ES-I3 (cell line): Measurements from ENCODE around the gene WNT8A.

Experiments used
- H3K36me3 ChIP-seq: 2 replicates; pipeline ENCODE4 v1.6.1; 2013; ENCODE audit warnings: mild to moderate bottlenecking, low read length, control low read depth, moderate library complexity; ENCODE audit not compliant: insufficient read depth
- H3K4me1 ChIP-seq: 2 replicates; pipeline ENCODE4 v1.6.1; 2013; ENCODE audit warnings: mild to moderate bottlenecking, control low read depth, low read length; ENCODE audit not compliant: insufficient read depth
- H3K9ac ChIP-seq: 2 replicates; pipeline ENCODE4 v1.6.1; 2013; ENCODE audit warnings: low read depth, mild to moderate bottlenecking, low read length, moderate library complexity
- H3K9me3 ChIP-seq: 2 replicates; pipeline ENCODE4 v1.6.1; 2013; ENCODE audit warnings: mild to moderate bottlenecking, low read length, moderate library complexity; ENCODE audit not compliant: control insufficient read depth, insufficient read depth

Gene WNT8A

DNA sequence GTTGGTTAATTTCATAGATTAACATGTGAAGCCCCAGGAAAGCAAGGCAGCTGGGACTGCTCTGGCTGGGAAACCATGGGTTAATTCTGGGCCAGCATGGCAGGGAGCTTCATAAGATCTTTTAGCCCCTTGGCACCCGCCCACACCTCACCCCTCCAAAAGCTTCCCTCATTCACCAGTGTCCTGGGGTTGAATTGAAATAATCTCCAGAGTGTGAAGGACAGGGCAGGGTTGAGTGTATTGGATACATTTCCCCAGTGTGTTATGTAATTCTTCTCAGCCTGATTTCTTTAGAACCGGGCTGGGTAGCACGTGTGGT is 19.4 kb downstream of the WNT8A start:
- no peaks in the 10 kb centered on the region for H3K9me3 ChIP-seq
- no peak overlapping the region for H3K9ac ChIP-seq
- H3K4me1 ChIP-seq, result peaks cover 7% of the 10 kb centered on the region
- H3K36me3 ChIP-seq, result no peaks in the 10 kb centered on the region

DNA sequence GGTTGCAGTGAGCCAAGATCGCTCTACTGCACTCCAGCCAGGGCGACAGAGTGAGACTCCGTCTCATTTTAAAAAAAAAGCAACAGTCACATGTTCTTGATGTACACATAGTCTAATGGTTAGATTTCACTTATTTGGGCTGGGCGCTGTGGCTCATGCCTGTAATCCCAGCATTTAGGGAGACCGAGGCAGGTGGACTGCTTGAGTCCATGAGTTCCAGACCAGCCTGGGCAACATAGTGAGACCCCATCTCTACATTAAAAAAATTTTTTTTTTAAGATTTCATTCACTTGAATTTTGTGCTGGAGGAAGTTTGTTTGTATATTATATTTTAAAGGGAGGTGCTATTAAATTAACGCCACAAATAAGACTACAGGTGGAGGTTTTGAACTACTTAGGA is 21.9 kb downstream of the WNT8A start:
- Histone ChIP-seq H3K9ac (no peak overlapping the region), H3K9me3 (no peaks in the 10 kb centered on the region), H3K4me1 (peaks cover 15% of the 10 kb centered on the region), H3K36me3 (no peaks in the 10 kb centered on the region)

DNA sequence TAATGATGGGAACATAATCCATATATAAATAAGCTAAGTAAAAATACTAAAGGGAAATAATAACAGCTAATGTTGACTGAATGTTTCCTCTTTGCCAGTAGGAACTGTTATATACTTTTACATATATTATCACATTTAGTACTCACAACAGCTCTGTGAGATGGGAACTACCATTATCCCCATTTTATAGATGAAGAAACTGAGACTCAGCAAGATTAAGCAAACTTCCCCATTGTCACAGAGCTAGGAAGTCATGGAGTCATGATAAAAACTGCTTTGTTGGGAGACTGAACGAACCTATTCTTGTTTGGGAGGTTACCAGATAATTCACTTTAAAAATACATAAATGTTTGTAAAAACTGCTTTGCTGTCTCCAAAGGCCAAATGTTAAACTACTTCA is 23.4 kb downstream of the WNT8A start:
- no peaks in the 10 kb centered on the region for H3K9me3 ChIP-seq
- no peak overlapping the region for H3K9ac ChIP-seq
- H3K4me1 ChIP-seq, result peaks cover 18% of the 10 kb centered on the region
- no peaks in the 10 kb centered on the region for H3K36me3 ChIP-seq

DNA sequence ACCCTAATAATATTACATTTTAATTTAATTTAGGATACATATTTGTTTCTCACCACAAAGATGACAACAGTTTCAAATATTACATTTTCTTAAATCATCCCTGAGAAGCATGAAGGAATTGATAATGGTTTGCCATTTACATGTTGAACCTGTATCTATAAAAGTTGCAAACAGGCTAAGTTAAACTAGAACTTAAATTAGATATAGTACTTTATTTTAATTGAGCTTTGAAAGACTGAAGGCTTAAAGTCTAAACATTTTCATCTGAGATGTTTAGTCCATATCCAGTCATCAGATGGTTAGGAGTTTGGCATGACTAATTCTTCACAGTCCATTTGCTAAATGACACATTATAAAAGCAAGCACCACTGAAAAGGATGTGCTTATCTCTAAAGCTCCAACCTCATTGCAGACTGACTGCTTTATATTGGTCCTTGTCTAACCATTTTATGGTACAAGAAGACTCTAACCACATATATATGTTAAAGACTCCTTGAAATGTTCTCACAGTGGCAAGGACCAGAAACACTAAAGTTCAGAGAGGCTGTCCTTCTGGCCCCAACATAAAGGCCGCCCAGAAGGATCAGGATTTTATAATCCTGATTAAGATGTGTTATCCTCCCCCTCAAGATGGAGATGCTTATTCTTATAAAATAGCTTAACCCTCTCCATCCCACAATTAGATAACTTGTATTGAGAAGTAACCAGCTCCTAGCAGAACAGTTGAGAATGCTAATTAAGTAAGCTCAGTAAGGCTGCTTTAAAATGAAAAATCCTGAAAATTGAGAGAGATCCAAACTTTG is 25.8 kb downstream of the WNT8A start:
- Histone ChIP-seq H3K9ac (no peak overlapping the region), H3K36me3 (no peaks in the 10 kb centered on the region), H3K4me1 (peaks cover 11% of the 10 kb centered on the region), H3K9me3 (no peaks in the 10 kb centered on the region)

DNA sequence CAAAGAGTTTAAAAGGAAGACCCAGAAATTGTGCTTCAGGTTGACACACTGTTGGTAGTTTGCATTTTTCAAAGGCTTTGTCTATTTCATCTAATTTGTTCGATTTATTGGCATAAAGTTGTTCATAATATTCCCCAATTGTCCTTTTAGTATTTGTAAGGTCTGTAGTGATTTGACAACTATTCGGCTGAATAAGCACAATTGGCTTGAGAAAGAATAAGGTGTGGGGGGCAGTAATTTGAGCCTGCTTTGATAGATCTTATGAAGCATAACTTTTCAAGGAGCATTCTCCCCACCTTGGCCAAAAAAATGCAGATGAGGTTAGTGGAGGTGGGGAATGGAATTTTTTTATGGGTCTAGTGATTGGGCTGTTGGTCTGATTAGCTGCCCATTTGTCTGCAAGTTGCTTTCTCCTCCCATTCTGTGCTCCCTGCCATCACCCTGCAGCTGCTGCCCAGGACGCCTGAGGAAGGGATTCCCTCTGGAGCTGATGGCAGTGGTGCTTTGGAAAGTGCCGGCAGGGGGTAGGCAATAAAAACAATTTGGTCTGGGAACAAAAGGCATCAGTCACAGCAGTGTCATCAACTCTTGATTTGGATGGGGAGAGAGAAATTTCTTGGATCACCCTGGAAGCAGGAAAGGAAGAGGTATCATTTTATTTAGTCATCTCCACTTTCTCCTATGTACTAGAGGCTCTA is 26.6 kb downstream of the WNT8A start:
- no peak overlapping the region for H3K9ac ChIP-seq
- no peaks in the 10 kb centered on the region for H3K9me3 ChIP-seq
- H3K36me3 ChIP-seq, result no peaks in the 10 kb centered on the region
- H3K4me1 ChIP-seq, result peaks cover 11% of the 10 kb centered on the region

DNA sequence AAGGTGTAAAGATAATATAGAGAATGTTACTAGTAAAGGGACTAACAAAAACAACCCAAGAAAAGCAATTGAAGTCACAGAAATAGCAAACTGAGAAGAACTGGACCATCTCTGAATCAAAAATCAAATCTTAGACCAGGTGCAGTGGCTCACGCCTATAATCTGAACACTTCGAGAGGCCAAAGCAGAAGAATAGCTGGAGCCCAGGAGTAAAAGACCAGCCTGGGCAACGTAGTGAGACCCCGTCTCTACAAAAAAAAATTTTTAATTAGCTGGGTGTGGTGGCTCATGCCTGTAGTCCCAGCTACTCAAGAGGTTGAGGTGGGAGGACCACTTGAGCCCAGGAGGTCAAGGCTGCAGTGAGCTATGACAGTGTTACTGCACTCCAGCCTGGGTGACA is 27.3 kb downstream of the WNT8A start:
- Histone ChIP-seq H3K36me3 (no peaks in the 10 kb centered on the region), H3K9ac (no peak overlapping the region), H3K9me3 (no peaks in the 10 kb centered on the region), H3K4me1 (peaks cover 11% of the 10 kb centered on the region)

DNA sequence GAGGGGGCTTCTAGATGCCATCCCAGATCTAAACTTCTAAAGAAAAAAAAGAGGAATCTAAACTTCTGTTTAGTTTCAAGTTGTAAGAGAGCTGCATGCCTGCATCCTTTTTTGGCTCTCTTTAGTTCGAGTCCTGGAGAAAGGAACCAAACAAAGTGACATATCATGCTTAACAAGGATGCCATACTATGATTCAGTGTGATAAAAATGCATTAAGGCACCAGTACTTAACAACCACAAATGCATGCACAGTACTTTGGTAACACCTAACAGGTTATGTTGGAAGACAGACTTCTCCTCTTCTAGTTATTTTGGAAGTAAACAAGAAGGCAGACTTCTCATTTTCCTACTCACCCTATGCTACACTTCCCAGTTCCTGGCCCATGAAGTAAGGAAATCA is 28.1 kb downstream of the WNT8A start:
- Histone ChIP-seq H3K9me3 (no peaks in the 10 kb centered on the region), H3K36me3 (no peaks in the 10 kb centered on the region), H3K9ac (no peak overlapping the region), H3K4me1 (peaks cover 11% of the 10 kb centered on the region)

DNA sequence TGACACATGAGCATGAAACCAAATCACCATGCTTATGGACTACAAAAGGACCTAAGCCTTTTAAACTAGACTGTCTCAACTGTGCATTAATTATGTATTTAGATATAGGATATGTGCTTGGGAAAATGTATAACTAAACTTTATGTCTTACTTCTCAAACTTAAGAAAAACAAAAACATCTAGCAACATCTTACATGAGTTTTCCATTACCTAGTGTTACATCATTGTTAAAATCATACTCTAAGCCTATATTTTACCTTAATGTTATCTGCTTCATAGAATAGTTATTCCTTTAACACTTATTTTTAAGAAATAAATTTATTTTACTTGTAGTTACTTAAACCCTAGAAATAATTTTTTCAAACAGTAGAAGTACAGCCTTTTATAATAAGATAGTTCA is 31.4 kb downstream of the WNT8A start:
- H3K36me3 ChIP-seq, result no peaks in the 10 kb centered on the region
- no peaks in the 10 kb centered on the region for H3K9me3 ChIP-seq
- no peak overlapping the region for H3K9ac ChIP-seq
- H3K4me1 ChIP-seq, result peaks cover 7% of the 10 kb centered on the region

DNA sequence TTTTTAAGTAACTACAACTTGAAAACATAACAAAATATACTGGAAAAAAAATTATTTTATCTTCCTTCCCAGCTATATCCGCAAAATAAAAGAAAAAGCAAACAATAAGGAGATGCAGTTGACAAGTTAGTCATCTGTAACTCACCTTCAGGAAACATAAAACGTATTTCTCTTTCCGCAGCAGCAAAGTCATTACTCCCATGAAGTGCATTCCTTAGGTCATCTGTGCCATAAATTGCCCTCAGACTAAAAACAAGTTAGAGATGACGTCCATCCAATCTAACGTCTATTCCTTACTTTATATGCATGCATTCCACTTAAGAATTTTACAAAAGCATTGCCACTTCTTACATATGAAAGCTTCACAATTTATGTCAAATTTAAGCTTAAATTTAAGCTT is 44.5 kb downstream of the WNT8A start:
- Histone ChIP-seq H3K9ac (no peak overlapping the region), H3K36me3 (no peaks in the 10 kb centered on the region), H3K9me3 (no peaks in the 10 kb centered on the region)

DNA sequence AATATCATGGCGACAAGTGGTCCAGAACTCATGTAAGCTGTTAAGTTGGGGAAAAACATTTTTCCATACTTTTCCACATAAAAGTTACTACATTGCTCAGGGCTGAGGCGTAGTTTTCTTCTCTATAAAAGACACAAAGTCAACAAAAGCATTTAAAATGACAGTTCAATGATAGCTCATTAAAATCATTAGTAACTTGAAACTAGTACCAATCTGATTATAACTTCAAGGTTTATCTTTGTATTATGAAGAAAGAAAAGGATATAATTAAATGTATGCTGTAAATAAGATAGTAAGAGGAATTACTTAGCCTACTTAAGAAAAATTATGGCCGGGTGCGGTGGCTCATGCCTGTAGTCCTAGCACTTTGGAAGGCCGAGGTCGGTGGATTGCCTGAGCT is 45.5 kb downstream of the WNT8A start:
- H3K4me1 ChIP-seq, result no peaks in the 10 kb centered on the region
- H3K9me3 ChIP-seq, result no peaks in the 10 kb centered on the region
- H3K36me3 ChIP-seq, result no peaks in the 10 kb centered on the region
- H3K9ac ChIP-seq, result no peak overlapping the region

More for the DNA sequence above, 44.5 kb downstream of the WNT8A start:
- no peaks in the 10 kb centered on the region for H3K4me1 ChIP-seq

DNA sequence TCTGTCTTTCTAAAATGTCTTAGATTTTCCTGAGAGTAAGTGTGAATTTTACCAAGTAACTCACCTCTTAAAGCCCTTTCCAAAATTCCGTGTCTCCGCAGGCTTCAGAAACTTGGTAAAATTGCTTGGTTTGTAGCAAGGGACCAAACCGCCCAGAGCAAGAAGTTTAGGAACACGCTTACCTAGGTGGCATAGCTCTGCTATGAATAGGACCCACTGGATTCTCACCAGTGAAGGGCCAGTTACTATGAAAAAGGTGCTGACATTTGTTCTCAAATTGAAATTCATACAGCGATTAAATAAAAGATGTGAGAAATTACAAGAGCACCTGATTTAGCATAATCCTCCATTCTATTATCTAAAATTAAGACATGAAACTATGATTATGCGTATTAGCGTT is 48.7 kb downstream of the WNT8A start:
- no peaks in the 10 kb centered on the region for H3K36me3 ChIP-seq
- peak overlapping the region; percentile 61; the same call in 1 of the 2 replicates for H3K9ac ChIP-seq
- H3K4me1 ChIP-seq, result no peaks in the 10 kb centered on the region
- no peaks in the 10 kb centered on the region for H3K9me3 ChIP-seq

DNA sequence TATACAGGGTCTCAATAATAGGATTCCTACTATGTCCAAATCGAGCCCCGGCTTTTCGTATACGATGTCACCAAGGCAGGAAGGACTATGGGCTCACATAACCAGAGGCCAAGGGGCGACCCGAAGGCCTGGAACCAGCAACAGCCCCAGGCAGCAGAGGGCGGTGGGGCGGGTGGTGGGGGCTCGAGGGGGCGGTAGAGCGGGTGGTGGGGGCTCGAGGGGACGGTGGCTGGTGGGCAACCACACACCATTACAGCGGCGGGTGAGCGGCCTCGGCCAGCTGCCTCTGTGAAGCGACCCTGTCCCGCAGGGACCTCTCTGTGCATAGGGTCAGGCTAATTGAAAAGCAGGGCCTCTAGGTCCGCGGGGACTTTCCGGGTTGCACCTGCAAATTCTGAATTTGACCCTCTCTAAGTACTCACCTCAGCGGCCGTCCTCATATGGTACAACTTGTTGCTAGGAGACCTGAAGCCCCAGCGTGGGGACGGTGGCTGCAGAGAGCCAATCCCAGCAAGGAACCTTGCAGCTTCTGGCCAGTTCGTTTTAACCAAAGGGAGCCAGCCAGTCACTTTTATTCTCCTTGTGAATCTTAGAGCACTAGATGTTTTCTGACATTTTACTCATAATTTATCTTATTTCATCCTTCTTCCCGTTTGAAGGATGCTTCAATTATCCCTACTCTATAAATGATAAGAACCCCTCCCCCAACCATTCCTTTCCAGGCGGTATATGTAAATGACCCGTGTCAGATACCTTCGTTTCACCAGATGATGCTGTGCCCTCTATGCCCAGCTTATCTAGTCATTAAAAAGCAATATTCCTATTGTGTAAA is 55.3 kb downstream of the WNT8A start, which contains the start of gene NME5:
Gene NME5 (minus strand): TSS at position 480 of the 832 bp plus-strand sequence. CDS start 648 bp downstream, outside the sequence.
- H3K9ac ChIP-seq, result peak within 1 kb of the TSS; percentile 47; the same call in 1 of the 2 replicates

DNA sequence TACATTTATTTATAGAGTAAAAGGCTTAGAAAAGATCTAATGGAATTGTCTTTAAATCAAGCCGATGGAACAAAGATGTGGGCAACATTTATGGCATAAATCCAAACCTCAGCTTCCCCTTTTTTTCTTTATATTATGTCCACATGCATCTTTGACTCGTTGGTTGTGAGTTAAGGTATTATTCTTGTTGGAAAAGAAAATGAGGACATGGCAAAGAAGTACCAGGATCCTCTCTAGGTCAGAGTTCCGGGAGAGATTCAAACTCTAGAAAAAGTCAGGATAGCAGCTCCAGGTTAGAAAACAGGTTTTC is 55.9 kb downstream of the WNT8A start:
- H3K4me1 ChIP-seq, result no peaks in the 10 kb centered on the region
- no peaks in the 10 kb centered on the region for H3K36me3 ChIP-seq
- no peaks in the 10 kb centered on the region for H3K9me3 ChIP-seq
- H3K9ac ChIP-seq, result peak overlapping the region; percentile 47; the same call in 1 of the 2 replicates

More for the DNA sequence above, 55.3 kb downstream of the WNT8A start, which contains the start of gene NME5:
- Histone ChIP-seq H3K9me3 (no peaks in the 10 kb centered on the region), H3K4me1 (no peaks in the 10 kb centered on the region), H3K36me3 (no peaks in the 10 kb centered on the region)

DNA sequence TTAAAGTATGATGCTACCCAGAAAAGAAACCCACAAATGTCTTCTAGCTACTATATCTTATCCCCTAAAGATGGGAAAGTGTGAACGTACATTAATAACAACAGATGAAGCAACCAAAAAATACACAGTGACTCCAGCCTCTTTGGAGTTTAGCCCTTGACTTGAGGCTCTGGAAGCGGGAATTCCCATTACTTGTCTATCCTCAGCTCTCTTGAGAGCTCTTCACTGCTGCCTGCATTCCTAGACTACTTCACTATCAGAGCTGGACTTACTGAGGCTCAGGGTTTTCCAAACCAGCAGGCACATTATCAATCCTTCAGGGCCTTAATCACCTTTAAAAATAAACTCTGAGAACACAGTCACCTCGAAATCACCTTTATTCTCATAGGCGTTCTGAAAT is 56.4 kb downstream of the WNT8A start:
- no peaks in the 10 kb centered on the region for H3K9me3 ChIP-seq
- no peaks in the 10 kb centered on the region for H3K4me1 ChIP-seq
- no peak overlapping the region for H3K9ac ChIP-seq
- H3K36me3 ChIP-seq, result no peaks in the 10 kb centered on the region
